HG03565 (cell line): ENCODE measurements around the gene FASLG.

Source experiments
- ATAC-seq: cut with Tn5 transposase; IDR thresholded peaks from one replicate; pipeline ENCODE4 v1.9.1; 2021; ENCODE audit warnings: mild to moderate bottlenecking, moderate library complexity; ENCODE audit not compliant: unreplicated experiment

FASLG gene

DNA sequence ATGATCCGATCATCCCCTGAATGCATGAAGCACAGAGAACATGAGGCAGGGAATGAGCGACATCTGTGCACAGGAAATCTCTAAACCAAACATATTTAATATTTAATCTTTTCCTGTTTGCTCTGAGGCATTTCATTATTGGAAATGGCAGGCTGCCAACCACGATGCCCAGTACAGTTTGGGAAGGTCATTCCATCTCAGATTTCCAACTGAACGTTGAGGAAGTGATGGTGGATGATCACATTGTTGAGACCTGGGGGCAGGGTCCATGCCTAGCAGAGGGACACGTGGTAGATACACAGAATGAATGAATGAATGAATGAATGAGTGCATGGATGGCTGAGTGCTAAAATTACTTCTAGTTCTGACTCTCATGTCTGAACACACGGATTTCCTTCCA is 15.9 kb upstream of the FASLG start:
- no peak for ATAC-seq

DNA sequence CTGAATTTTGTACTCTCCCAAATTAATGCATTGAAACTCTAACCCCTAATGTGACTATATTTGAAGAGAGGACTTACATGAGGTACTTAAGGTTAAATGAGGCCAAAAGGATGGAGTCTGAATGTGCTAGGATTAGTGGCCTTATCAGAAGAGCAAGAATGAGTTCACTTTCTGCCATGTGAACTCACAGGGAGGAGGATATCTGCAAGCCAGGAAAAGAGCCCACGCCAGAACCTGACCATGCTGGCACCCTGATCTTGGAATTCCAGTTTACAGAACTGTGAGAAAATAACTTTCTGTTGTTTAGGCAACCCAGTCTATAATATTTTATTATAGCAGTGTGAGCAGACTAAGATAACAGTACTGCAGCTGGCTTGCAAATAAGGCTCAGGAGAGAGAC is 12.2 kb upstream of the FASLG start:
- ATAC-seq, result no peak

DNA sequence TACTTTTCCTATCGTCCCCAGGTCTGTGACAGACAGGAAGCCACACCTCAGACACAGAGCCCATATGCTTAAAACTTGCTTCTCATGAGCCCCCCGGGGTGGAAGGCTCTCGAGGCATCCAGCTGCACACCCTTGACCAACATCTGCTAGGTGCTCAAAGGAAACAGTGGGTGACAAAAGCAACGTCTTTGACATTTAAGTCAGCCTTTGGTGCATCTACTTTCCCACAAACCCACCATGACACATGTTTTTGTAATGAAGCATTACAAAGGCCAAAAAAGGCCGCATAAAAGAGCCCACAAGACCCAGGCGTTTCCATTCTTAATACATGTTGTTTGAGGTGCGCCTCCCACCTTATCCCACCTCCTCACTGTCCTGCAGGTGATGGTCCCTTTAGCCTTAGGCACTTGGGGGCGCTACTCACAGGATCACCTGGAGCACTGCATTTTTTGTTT is 11.8 kb upstream of the FASLG start:
- ATAC-seq, result no peak

- no peak for ATAC-seq
Observed at GRCh38 chr1:172647987-172648386, 10.9 kb upstream of the FASLG start.

DNA sequence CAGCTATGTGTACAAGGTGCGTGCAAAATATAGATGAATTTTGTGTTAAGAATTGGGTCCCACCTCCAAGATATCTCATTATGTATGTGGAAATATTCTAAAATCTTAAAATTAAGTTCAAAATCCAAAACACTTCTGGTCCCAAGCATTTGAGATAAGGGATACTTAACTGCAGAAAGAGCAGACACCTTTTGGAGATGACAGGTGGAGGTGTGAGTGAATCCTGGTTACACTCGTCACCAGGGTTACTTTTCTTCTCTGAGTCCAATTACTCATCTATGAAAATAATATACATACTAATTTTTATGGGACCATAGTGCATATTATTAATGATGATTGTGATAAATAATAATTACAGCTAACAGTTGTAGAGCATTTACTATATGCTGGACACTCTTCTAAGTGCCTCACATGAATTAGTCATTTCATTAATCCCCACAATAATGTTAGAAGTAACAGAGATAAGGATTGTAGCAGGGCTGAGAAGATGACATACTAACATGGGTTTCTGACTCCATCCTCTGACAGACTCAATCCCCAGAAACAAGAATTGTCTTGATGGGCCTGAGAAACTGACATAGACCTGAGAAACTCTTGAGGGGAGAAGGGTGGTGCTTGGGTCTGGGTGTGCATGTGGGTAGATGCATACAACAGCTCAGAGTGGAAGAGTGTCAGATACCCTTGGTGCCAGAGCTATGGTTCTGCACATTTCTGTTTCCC is 8.3 kb upstream of the FASLG start:
- ATAC-seq, result no peak

- ATAC-seq, result no peak
Observed at GRCh38 chr1:172653015-172653709, 5.7 kb upstream of the FASLG start.

GRCh38 chr1:172654535-172654934 is 4.4 kb upstream of the FASLG start:
- no peak for ATAC-seq

- ATAC-seq, result no peak
Observed at GRCh38 chr1:172656576-172656975, 2.3 kb upstream of the FASLG start.

DNA sequence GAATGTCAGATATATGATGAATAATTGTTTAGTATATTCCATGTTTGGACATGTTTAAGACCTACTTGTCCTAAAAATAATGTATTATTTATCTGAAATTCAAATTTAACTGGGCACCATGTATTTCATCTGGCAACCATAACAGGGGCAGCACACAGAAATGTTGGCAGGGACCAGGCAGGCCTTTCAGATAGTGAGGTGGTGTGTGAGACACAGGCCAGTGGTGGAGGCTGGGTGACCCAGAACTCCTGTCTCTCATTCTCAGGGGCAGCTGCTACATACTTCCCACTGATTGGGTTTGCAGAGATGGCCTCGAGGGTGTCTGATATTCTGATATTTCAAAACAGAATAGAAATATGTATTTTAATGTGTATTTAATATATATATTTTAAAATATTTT is 1.3 kb upstream of the FASLG start:
- ATAC-seq, result no peak

- ATAC-seq, result no peak
Observed at GRCh38 chr1:172661107-172661506, 2.2 kb downstream of the FASLG start.

GRCh38 chr1:172662464-172663109 is 3.7 kb downstream of the FASLG start:
- peak; percentile 88 for ATAC-seq

GRCh38 chr1:172663732-172664131 is 4.8 kb downstream of the FASLG start:
- ATAC-seq, result no peak

DNA sequence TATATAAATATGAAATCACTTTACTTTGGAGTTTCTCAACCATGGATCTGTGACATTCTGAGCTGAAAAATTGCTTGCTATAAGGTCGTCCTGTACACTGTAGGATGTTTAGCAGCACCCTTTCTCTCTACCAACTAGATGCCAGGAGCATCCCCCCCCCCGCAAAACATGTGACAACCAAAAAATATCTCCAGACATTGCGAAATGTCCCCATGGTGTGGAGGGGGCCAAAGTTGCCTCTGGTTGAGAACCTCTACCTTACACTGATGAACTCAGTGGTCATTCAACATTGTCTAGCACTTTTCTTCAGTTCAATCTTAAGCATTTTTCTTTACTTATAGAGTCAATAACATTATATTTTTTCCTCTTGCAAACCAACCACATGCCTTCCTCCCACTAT is 9.2 kb downstream of the FASLG start:
- ATAC-seq, result no peak

DNA sequence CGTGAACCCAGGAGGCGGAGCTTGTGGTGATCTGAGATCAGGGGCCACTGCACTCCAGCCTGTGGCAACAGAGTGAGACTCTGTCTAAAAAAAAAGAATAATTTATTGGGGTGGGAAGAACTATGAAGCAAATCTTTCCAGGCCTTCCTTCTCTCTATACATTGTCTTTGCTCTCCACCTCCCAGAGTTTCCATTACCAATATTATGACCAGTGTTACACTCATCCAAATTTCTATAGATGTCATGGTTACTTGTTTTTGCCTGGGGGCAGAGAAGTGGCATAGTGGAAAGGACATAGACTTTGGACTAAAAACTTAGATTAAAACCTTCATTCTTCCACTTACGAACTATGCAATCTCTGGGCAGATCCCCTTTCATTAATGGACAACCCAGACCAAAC is 10.1 kb downstream of the FASLG start:
- ATAC-seq, result no peak

DNA sequence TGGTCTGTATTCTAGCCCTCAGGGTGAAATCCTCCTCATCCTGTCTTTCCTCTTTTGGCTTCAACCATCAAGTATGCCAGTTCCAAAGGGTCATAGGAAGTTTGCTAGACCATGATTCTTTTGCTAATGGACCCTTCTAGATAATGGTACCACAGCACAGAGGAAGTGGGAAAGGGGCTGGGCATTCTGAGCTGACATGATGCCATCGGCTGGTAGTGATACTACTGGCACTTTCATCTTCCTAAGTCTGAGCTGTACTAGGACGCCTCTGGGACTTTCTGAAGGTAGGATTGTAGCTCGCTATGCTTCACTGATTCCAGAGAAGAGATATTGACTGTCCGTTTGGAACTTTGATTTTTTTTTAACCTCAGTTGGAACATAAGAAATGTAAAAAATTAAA is 11.4 kb downstream of the FASLG start:
- ATAC-seq, result no peak

DNA sequence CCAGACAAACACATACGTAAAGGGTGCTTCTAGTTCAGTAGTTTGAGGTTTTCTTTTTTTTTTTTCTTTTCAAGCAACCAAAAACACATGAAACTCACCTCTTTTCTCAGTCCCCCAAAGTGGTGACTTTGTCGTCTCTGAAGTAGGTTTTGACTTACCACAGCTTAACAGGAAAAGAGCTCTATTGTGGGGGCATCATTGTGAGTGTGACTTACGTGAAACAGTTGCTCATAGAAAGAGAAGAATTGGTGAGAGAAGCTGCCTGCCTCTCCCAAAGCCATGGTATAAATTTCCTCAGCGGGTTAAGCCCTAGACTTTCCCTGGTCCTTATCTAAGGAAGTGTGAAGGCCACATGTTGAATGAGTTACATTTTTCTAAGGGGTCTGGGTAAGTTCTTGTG is 11.9 kb downstream of the FASLG start:
- ATAC-seq, result no peak

GRCh38 chr1:172671591-172671990 is 12.7 kb downstream of the FASLG start:
- ATAC-seq, result no peak

DNA sequence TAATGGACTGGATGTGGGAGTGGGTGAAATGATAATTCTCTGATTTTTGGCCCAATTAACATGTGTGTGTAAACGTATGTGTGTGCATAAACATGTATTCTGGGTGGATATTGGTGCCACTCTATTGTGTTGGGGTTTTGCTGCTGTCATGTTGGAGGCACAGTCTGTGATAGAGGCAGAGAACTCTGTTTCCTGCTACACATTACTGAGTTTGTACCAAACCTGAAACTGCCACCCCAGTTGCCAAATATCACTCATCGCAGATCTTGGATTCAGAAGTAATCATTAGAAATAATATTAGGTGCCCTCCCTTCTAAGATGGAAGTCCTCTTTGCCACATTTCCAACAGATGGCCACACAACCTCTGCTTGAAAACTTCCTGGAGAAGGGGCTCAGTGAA is 13.8 kb downstream of the FASLG start:
- ATAC-seq, result no peak

GRCh38 chr1:172673761-172674160 is 14.9 kb downstream of the FASLG start:
- no peak for ATAC-seq

DNA sequence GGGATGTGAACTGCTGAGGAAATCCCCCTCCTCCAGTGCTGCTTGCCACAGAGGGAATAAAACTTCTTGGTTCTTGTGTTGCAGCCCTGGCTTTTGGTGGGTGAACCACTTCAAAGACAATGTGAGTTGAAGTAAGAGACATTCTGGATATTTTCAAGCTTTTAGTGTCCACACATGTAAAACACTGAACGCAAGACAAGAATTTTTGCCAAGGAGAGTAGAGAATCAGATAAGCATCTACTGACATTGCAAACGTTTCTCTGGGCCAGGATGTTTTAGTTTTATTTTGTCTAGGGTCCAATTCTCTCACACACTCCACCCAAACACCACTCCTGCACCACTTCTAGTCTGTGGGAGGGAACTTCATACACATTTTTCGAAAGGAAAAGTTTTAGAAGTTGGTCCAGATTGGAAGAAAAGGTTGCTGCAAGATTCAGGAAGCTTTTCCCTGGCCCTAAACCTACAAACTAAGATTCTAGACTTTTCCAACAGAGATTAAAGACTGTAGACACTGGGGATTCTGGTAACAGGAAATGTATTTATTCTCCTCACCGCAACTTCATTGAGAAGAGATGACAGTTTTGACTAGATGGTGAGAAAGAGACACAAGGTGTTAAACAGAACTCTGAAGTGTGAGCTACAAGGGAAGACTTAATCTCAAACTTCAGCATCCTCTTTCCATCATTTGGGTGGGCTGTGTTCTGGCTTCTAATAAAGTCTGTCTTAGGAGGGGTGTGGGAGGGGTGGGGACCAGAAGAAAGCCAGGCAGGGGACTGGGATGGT is 16.1 kb downstream of the FASLG start:
- no peak for ATAC-seq

GRCh38 chr1:172679000-172679772 is 20.3 kb downstream of the FASLG start:
- ATAC-seq, result no peak
